CMK (cell line): ENCODE measurements around the gene TMCC3.

Source experiments
- DNase-seq: peaks from one replicate; pipeline ENCODE4 v3.0.0-alpha.2; 2010; ENCODE audit warnings: low read depth

The TMCC3 gene

DNA sequence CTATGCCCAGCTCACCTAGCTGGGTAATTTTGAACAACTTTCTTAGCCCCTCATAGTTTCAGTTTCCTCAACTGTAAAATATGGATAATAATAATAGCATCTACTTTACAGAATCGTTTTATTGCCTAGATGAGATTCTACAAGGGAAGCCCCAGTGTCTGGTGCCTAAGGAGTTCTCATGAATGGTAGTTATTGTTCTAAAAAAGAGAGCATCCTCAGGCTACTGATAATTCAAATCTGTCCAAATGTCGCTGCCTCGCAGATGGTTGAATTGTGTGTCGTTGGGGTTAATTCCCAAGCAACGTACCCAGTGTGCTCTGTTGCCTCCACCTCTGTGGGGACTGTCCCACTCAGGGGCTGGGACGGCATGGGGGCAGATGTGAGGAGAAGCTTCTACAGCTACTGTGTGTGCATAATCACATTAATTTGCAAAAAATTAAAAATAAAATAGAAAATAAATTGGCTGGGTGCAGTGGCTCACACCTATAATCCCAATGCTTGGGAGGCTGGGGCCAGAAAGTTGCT lies 119.1 kb downstream of the TMCC3 start:
- no peak for DNase-seq

- no peak for DNase-seq
These were observed 124.4 kb downstream of the TMCC3 start for GRCh38 chr12:94525951-94526350.
